Adrenal gland (tissue), 19 donors: ENCODE data around the gene BLOC1S2. TPM values are rescaled to one million over a fixed set of nuclear protein-coding genes. Genes with fewer than 3 reads are reported as not detected.

Source experiments
- DNase-seq, 7 donors: peaks; one replicate each; pipeline ENCODE4 v3.0.0-alpha.2; 2019 to 2020
- H3K27ac ChIP-seq, 5 donors: fragments of 200-600 bp; sonication (generic) in 4 of 5; 1 replicate in 3 of 5; 2 replicates in 2 of 5; pipeline versions ENCODE4 v1.5.1 to v1.8.0; 2016 to 2020; ENCODE audit warnings: mild to moderate bottlenecking in 1 of 5
- H3K27me3 ChIP-seq: fragments of 200-600 bp; 2 replicates; pipeline ENCODE4 v1.8.0; 2021
- H3K36me3 ChIP-seq, 2 donors: fragments of 200-600 bp; replicated peaks in 1 of 2; 1 replicate in 1 of 2; 2 replicates in 1 of 2; pipeline versions ENCODE4 v1.5.1 to v1.8.0; 2018 to 2022
- H3K4me1 ChIP-seq, 2 donors: fragments of 200-600 bp; replicated peaks in 1 of 2; 1 replicate in 1 of 2; 2 replicates in 1 of 2; pipeline versions ENCODE4 v1.5.1 to v1.8.0; 2018 to 2021
- H3K4me3 ChIP-seq, 4 donors: fragments of 200-600 bp; sonication (generic) in 3 of 4; one replicate each; pipeline ENCODE4 v1.5.1; 2016 to 2018
- H3K9me3 ChIP-seq, 3 donors: fragments of 200-600 bp; sonication (generic) in 1 of 3; replicated peaks in 1 of 3; 1 replicate in 2 of 3; 2 replicates in 1 of 3; pipeline versions ENCODE4 v1.5.1 to v1.8.0; 2016 to 2021
- CTCF ChIP-seq, 6 experiments: fragments of 450-650 bp in 4 of 6; fragments of 200-600 bp in 2 of 6; sonication (generic) in 1 of 6; IDR thresholded peaks; 1 replicate in 5 of 6; 2 replicates in 1 of 6; pipeline versions ENCODE4 v1.5.1 to v1.8.0; 2016 to 2021; ENCODE audit warnings: antibody characterized with exemption in 6 of 6, mild to moderate bottlenecking in 2 of 6, moderate library complexity in 1 of 6
- POLR2A ChIP-seq, 2 donors: fragments of 450-650 bp; IDR thresholded peaks; one replicate each; pipeline ENCODE4 v1.6.1; 2017; ENCODE audit warnings: antibody characterized with exemption in 2 of 2, mild to moderate bottlenecking in 2 of 2, moderate library complexity in 1 of 2
- WGBS, 4 donors: extraction: QIAGEN DNeasy Blood & Tissue Kit in 2 of 4; methylation state at CpG; one replicate each; pipeline versions ENCODE4 v1.1.5 to v1.1.7; 2013 to 2017; 5-methylcytosine and 5-hydroxymethylcytosine counted together
- intact Hi-C, 2 donors: fragments of 100-400 bp; cut with DNase I; formaldehyde crosslinking; loops; one replicate each; pipeline versions ENCODE4 v1.14.1 to v1.15.0; 2022 to 2023
- long read RNA-seq, 10 donors: library from polyadenylated mRNA in 3 of 10; unstranded in 2 of 10; stranded (forward) in 1 of 10; transcript quantifications; one replicate each; pipeline ENCODE4 v2.0.0 and lab custom pipeline, GENCODE V29; 2021 to 2026
- polyA plus RNA-seq, 3 donors: library from polyadenylated mRNA; stranded (reverse); fragments of 200-250 nt in 2 of 3; fragments of 350-450 nt in 1 of 3; fragmentation: Illumina TruSeq in 1 of 3; extraction: RNeasy Lipid Tissue Mini Kit (QIAGEN cat#74804) in 1 of 3; gene quantifications; one replicate each; pipeline ENCODE4 v1.2.3, GENCODE V29; 2013 to 2014
- total RNA-seq, 9 donors: library from RNA; depleted of rRNA in 4 of 9; stranded (reverse); fragments of >200 nt in 4 of 9; fragments of 120-200 nt in 1 of 9; fragmentation: NEBNext Ultra II Directional in 1 of 9; extraction: Animal tissue kit (Norgen Biotek cat#: 25700) in 1 of 9; gene quantifications; one replicate each; pipeline versions ENCODE4 v1.1.0 to v1.2.4, GENCODE V29; 2013 to 2023
- donor health status: healthy with polysubstance abuse.
- donor health status: Bipolar disorder and iron deficiency.
- donor health status: DM: yes; HTN: yes; CAD: no.
- donor health status: DM: no; HTN: no; CAD: no.
- donor health status: DM: no; HTN: no; CAD: no.
- donor health status: DM: yes; HTN: yes; CAD: no.

Gene BLOC1S2
- total RNA-seq, result 10 to 100 TPM; 21.1 to 79.6 (median 39.7) TPM
- polyA plus RNA-seq, result 100 to 1,000 TPM in 1 of 3 donors, 10 to 100 TPM in 2; 31.5 to 104 (median 38.1) TPM
- long read RNA-seq, donor 1, transcript BLOC1S2-203 (4 exons, 2,024 nt), result minor isoform, 11 of 42 reads
- long read RNA-seq, donor 1, transcript BLOC1S2-202 (5 exons, 1,249 nt), result major isoform, 30 of 42 reads
- long read RNA-seq, donor 1, partial matches to known transcripts, result 0 of 42 reads
- long read RNA-seq, donor 1, other reads (novel, unspliced or antisense), result 0 of 42 reads
- long read RNA-seq, donor 2, transcript BLOC1S2-203 (4 exons, 2,024 nt), result minor isoform, 9 of 46 reads
- long read RNA-seq, donor 2, transcript BLOC1S2-202 (5 exons, 1,249 nt), result major isoform, 24 of 46 reads
- long read RNA-seq, donor 2, partial matches to known transcripts, result 13 of 46 reads
- long read RNA-seq, donor 2, other reads (novel, unspliced or antisense), result 0 of 46 reads
- long read RNA-seq, donor 3, transcript BLOC1S2-202 (5 exons, 1,249 nt), result major isoform, 29 of 33 reads
- long read RNA-seq, donor 3, partial matches to known transcripts, result 0 of 33 reads
- long read RNA-seq, donor 3, other reads (novel, unspliced or antisense), result 0 of 33 reads
- long read RNA-seq, donor 4, transcript BLOC1S2-202 (5 exons, 1,249 nt), result major isoform, 22 of 26 reads
- long read RNA-seq, donor 4, partial matches to known transcripts, result 1 of 26 reads
- long read RNA-seq, donor 4, other reads (novel, unspliced or antisense), result 1 of 26 reads
- long read RNA-seq, donor 5, transcript BLOC1S2-202 (5 exons, 1,249 nt), result major isoform, 45 of 60 reads
- long read RNA-seq, donor 5, transcript BLOC1S2-203 (4 exons, 2,024 nt), result minor isoform, 7 of 60 reads
- long read RNA-seq, donor 5, partial matches to known transcripts, result 1 of 60 reads
- long read RNA-seq, donor 5, other reads (novel, unspliced or antisense), result 5 of 60 reads
- long read RNA-seq, donor 6, transcript BLOC1S2-202 (5 exons, 1,249 nt), result major isoform, 24 of 31 reads
- long read RNA-seq, donor 6, partial matches to known transcripts, result 2 of 31 reads
- long read RNA-seq, donor 6, other reads (novel, unspliced or antisense), result 2 of 31 reads
- long read RNA-seq, donor 7, transcript BLOC1S2-202 (5 exons, 1,249 nt), result major isoform, 9 of 15 reads
- long read RNA-seq, donor 7, transcript BLOC1S2-203 (4 exons, 2,024 nt), result minor isoform, 6 of 15 reads
- long read RNA-seq, donor 7, partial matches to known transcripts, result 0 of 15 reads
- long read RNA-seq, donor 7, other reads (novel, unspliced or antisense), result 0 of 15 reads
- long read RNA-seq, donor 8, transcript BLOC1S2-202 (5 exons, 1,249 nt), result major isoform, 33 of 50 reads
- long read RNA-seq, donor 8, transcript BLOC1S2-203 (4 exons, 2,024 nt), result minor isoform, 17 of 50 reads
- long read RNA-seq, donor 8, partial matches to known transcripts, result 0 of 50 reads
- long read RNA-seq, donor 8, other reads (novel, unspliced or antisense), result 0 of 50 reads
- long read RNA-seq, donor 9, transcript BLOC1S2-203 (4 exons, 2,024 nt), result minor isoform, 7 of 37 reads
- long read RNA-seq, donor 9, transcript BLOC1S2-202 (5 exons, 1,249 nt), result major isoform, 18 of 37 reads
- long read RNA-seq, donor 9, partial matches to known transcripts, result 11 of 37 reads
- long read RNA-seq, donor 9, other reads (novel, unspliced or antisense), result 0 of 37 reads
- long read RNA-seq, donor 10, transcript BLOC1S2-202 (5 exons, 1,249 nt), result major isoform, 17 of 27 reads
- long read RNA-seq, donor 10, partial matches to known transcripts, result 7 of 27 reads
- long read RNA-seq, donor 10, other reads (novel, unspliced or antisense), result 0 of 27 reads

DNA sequence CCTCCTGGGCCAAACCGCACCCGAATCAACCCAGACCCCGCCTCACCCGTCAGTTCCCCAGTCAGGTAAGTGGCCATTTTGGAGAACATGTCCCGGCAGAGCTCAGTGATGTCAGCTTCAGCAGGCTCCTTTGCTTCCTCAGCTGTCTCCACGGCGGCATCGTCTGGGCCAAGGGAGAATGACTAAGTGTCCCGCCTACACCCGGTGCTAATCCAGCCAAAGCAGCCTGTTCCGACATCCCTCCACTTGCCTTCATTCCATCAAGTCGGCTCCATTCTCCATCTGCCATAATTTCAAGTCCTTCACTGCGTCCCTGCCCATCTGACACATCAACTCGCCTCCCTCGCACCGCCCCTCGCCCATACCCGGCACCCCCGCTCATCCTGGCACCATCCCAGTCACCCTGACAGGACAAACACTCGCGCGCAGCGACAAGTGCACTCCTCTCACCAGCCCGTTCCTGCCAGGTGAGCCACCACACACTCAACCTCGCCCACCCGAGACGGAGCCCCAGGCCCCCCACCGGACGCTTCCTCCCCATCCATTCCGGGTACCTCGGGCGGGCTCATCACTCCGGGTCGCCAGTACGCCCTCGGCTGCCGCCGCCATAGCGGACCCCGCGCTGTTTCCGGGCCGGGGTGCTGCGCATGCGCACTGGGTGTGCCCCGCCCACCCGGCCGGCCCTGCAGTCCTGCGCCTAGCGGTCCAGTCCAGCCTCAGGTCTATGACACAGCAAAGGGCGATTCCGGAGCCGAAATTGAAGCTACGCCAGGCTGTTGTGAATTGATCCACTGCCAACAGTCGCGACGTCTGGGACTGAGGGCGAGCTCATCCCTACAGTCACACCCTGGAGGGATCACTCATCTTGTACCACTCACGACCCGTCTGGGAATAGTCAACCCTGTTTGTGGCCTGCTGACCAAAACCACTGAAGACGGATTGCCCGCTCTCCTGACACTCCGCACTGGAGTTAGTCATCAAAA is at the start of gene BLOC1S2:
Gene BLOC1S2 (minus strand): TSS at position 630 of the 983 bp plus-strand sequence. CDS start 21 bp downstream, at position 609.
- WGBS, 4 donors, result 1% methylated on average over 29 to 63 of the region's 63 CpGs
- DNase-seq, result peak; percentile 89 to 94 (median 91)
- intact Hi-C loops, result no loop called here

DNA sequence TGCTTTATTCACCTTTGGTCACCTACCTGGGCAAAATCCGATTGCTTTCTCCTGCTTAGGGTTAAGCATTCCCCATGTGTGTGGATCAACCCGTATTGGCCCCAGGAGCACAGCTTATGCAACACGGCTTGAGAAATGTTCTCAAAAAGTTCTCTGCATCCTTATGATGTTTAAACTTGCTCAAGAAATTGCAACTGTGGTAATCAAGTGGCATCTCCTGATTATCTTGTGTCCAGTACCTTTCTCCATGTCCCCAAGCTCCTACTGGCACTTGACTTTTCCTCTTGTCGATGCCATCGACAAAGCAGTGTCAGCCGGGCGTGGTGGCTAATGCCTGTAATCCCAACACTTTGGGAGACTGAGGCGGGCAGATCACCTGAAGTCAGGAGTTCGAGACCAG is 48.3 kb upstream of the BLOC1S2 start:
- Histone ChIP-seq H3K4me1 (no peaks in the 10 kb centered on the region), H3K27me3 (peaks cover 6% of the 10 kb centered on the region), H3K9me3 (no peaks in the 10 kb centered on the region), H3K36me3 (no peaks in the 10 kb centered on the region), H3K27ac (no peak overlapping the region), H3K4me3 (no peak overlapping the region)
- TF ChIP-seq CTCF (IDR thresholded peaks at IDR 0.05) (no peak), POLR2A (IDR thresholded peaks at IDR 0.05) (no peak)
- DNase-seq, result no peak
- intact Hi-C loops, result loop anchor here (5.0 to 10.0 kb wide), 2 partner anchors 183 to 190 kb away; partner anchors contain the start of genes NDUFB8 (in 1 of the 2) and SEC31B (in 1 of the 2)
- WGBS, 4 donors, result 75 to 84% (median 82%) methylated on average over 9 of the region's 9 CpGs

More for the DNA sequence above, at the start of gene BLOC1S2:
- Histone ChIP-seq H3K9me3 (no peaks in the 10 kb centered on the region), H3K27ac (peak within 1 kb of the TSS; percentile 55 to 97 (median 90)), H3K27me3 (no peaks in the 10 kb centered on the region), H3K36me3 (no peaks in the 10 kb centered on the region), H3K4me1 (peaks cover 10 to 44% of the 10 kb centered on the region in 2 donors), H3K4me3 (peak within 1 kb of the TSS; percentile 9 to 81 (median 46))
- TF ChIP-seq CTCF (IDR thresholded peaks at IDR 0.05) (peak in 2 of 6 experiments; percentile 22), POLR2A (IDR thresholded peaks at IDR 0.05) (peak; percentile 80 to 92)
